Natural killer cell (primary cell): ENCODE data around the gene DNAJC4. TPM values are rescaled to one million over a fixed set of nuclear protein-coding genes. Genes with fewer than 3 reads are reported as not detected.

Source experiments
- ATAC-seq, 3 donors: fragments of 150-1000 bp in 2 of 3; fragments of 200-7000 bp in 1 of 3; cut with Tn5 transposase; 1 replicate in 1 of 3; 2 replicates in 2 of 3; pipeline ENCODE4 v1.10.0; 2021; ENCODE audit warnings: mild to moderate bottlenecking in 2 of 3, moderate library complexity in 2 of 3
- DNase-seq, 2 donors: peaks; one replicate each; pipeline versions ENCODE4 v3.0.0 to v3.0.0-alpha.2; 2013 to 2021; ENCODE audit warnings: mixed read lengths in 1 of 2
- H3K27ac ChIP-seq: one replicate; pipeline ENCODE4 v1.5.1; 2013; ENCODE audit warnings: mild to moderate bottlenecking, low read length
- H3K27me3 ChIP-seq: one replicate; pipeline ENCODE4 v1.6.1; 2013; ENCODE audit warnings: low read length; ENCODE audit not compliant: control insufficient read depth, insufficient read depth
- H3K36me3 ChIP-seq: one replicate; pipeline ENCODE4 v1.6.1; 2013; ENCODE audit warnings: low read length; ENCODE audit not compliant: control insufficient read depth, insufficient read depth
- H3K4me1 ChIP-seq: one replicate; pipeline ENCODE4 v1.6.1; 2013; ENCODE audit warnings: low read length; ENCODE audit not compliant: control insufficient read depth, insufficient read depth
- H3K4me3 ChIP-seq: one replicate; pipeline ENCODE4 v1.5.1; 2013; ENCODE audit warnings: low read length
- H3K9me3 ChIP-seq: one replicate; pipeline ENCODE4 v1.6.1; 2013; ENCODE audit warnings: low read length; ENCODE audit not compliant: control insufficient read depth, insufficient read depth
- H3K27ac Mint-ChIP-seq, 2 donors: one replicate each; pipeline ENCODE4 v1.8.0; 2022; ENCODE audit warnings: mild to moderate bottlenecking in 2 of 2, mixed read lengths in 2 of 2, moderate library complexity in 1 of 2
- H3K27me3 Mint-ChIP-seq, 2 donors: one replicate each; pipeline ENCODE4 v1.8.0; 2022; ENCODE audit warnings: low read depth in 2 of 2, mixed read lengths in 2 of 2
- H3K36me3 Mint-ChIP-seq: one replicate; pipeline ENCODE4 v1.8.0; 2022; ENCODE audit warnings: mixed read lengths
- H3K4me1 Mint-ChIP-seq, 2 donors: one replicate each; pipeline ENCODE4 v1.8.0; 2022; ENCODE audit warnings: mixed read lengths in 2 of 2
- H3K4me3 Mint-ChIP-seq: one replicate; pipeline ENCODE4 v1.8.0; 2022; ENCODE audit warnings: mild to moderate bottlenecking, moderate library complexity, mixed read lengths
- H3K9me3 Mint-ChIP-seq, 2 donors: one replicate each; pipeline ENCODE4 v1.8.0; 2022; ENCODE audit warnings: mixed read lengths in 2 of 2
- WGBS: methylation state at CpG from one replicate; pipeline ENCODE4 v1.1.7; 2013; ENCODE audit warnings: missing lambda C conversion rate; ENCODE audit not compliant: insufficient coverage; 5-methylcytosine and 5-hydroxymethylcytosine counted together
- intact Hi-C: fragments of 100-400 bp; cut with micrococcal nuclease; formaldehyde crosslinking; loops from one replicate; pipeline ENCODE4 v1.14.2; 2022
- total RNA-seq, 4 donors: library from RNA; stranded (reverse); fragments of 120-200 nt in 1 of 4; gene quantifications; one replicate each; pipeline versions ENCODE4 v1.2.3 to v1.2.4, GENCODE V29; 2013 to 2022
- TF ChIP-seq, protein P1 (sequence below): fragments of 200-600 bp; IDR thresholded peaks from one replicate; pipeline ENCODE4 v1.8.0; 2022; ENCODE audit warnings: antibody characterized with exemption

DNAJC4 gene
- total RNA-seq, 3 donors from 2014 or later (not counting 1 experiment from before 2014, with no cell fraction given), result 45.0 to 47.0 (median 46.6) TPM

DNA sequence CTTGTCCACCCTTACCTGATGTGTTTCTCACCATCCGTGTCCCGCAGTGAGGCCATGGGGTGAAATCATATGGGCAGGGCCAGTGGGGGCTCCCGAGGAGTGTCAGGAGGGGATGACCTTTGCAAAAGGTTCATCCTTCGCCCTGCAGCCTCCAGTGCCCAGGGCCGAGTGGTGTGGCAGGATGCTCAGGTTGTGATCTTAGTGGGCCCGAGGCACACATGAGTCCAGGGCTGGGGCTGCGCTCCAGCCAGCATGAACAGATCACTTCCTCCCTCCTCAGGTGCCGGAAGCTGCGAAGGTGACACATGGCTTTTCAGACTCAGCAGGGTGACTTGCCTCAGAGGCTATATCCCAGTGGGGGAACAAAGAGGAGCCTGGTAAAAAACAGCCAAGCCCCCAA lies 7.7 kb downstream of the DNAJC4 start:
- Mint-ChIP-seq H3K9me3 (no peaks in the 10 kb centered on the region), H3K27ac (peak overlapping the region; percentile 98 to 99), H3K36me3 (no peaks in the 10 kb centered on the region), H3K4me1 (peaks cover 13 to 44% of the 10 kb centered on the region in 2 donors), H3K4me3 (no peak overlapping the region), H3K27me3 (no peaks in the 10 kb centered on the region)
- Histone ChIP-seq H3K4me1 (peaks cover 66% of the 10 kb centered on the region), H3K4me3 (no peak overlapping the region), H3K36me3 (peaks cover 5% of the 10 kb centered on the region), H3K9me3 (no peaks in the 10 kb centered on the region), H3K27ac (peak overlapping the region; percentile 50), H3K27me3 (no peaks in the 10 kb centered on the region)
- ATAC-seq (no peak), DNase-seq (no peak)
- WGBS, result 85% methylated on average over 9 of the region's 9 CpGs
- intact Hi-C loops, result no loop called here
- TF ChIP-seq, protein P1, sequence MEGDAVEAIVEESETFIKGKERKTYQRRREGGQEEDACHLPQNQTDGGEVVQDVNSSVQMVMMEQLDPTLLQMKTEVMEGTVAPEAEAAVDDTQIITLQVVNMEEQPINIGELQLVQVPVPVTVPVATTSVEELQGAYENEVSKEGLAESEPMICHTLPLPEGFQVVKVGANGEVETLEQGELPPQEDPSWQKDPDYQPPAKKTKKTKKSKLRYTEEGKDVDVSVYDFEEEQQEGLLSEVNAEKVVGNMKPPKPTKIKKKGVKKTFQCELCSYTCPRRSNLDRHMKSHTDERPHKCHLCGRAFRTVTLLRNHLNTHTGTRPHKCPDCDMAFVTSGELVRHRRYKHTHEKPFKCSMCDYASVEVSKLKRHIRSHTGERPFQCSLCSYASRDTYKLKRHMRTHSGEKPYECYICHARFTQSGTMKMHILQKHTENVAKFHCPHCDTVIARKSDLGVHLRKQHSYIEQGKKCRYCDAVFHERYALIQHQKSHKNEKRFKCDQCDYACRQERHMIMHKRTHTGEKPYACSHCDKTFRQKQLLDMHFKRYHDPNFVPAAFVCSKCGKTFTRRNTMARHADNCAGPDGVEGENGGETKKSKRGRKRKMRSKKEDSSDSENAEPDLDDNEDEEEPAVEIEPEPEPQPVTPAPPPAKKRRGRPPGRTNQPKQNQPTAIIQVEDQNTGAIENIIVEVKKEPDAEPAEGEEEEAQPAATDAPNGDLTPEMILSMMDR, result no peak

DNA sequence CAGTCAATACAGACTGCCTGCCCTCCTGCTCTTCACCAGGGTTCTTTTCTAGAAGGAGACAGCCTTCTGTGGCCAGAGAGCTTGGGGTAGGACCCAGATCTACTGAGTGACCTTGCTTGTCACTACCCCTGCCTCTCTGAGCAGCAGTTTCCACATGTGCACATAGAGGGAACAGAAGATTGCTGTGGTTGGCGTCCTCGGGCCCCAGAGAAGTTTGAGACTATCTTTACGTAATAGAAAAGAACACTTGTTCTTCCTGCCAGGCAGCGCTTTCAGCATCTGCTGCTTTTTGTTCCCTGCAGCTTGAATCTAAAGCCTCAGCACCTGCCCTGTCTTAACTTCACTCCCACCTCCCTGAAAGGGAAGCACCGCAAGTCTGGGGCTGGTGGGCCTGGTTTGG lies 8.7 kb downstream of the DNAJC4 start:
- H3K4me1 Mint-ChIP-seq, result peaks cover 13 to 47% of the 10 kb centered on the region in 2 donors
- TF ChIP-seq, protein P1, result no peak
- no peak for ATAC-seq
- intact Hi-C loops, result no loop called here
- Histone ChIP-seq H3K4me1 (peaks cover 64% of the 10 kb centered on the region), H3K9me3 (no peaks in the 10 kb centered on the region), H3K36me3 (peaks cover 12% of the 10 kb centered on the region), H3K27ac (peak overlapping the region; percentile 47), H3K4me3 (no peak overlapping the region), H3K27me3 (no peaks in the 10 kb centered on the region)
- peak overlapping the region; percentile 98 to 99 for H3K27ac Mint-ChIP-seq
- no peaks in the 10 kb centered on the region for H3K9me3 Mint-ChIP-seq
- no peak overlapping the region for H3K4me3 Mint-ChIP-seq
- no peaks in the 10 kb centered on the region for H3K36me3 Mint-ChIP-seq
- 70% methylated on average over 5 of the region's 5 CpGs for WGBS
- no peaks in the 10 kb centered on the region for H3K27me3 Mint-ChIP-seq
- DNase-seq, result no peak

DNA sequence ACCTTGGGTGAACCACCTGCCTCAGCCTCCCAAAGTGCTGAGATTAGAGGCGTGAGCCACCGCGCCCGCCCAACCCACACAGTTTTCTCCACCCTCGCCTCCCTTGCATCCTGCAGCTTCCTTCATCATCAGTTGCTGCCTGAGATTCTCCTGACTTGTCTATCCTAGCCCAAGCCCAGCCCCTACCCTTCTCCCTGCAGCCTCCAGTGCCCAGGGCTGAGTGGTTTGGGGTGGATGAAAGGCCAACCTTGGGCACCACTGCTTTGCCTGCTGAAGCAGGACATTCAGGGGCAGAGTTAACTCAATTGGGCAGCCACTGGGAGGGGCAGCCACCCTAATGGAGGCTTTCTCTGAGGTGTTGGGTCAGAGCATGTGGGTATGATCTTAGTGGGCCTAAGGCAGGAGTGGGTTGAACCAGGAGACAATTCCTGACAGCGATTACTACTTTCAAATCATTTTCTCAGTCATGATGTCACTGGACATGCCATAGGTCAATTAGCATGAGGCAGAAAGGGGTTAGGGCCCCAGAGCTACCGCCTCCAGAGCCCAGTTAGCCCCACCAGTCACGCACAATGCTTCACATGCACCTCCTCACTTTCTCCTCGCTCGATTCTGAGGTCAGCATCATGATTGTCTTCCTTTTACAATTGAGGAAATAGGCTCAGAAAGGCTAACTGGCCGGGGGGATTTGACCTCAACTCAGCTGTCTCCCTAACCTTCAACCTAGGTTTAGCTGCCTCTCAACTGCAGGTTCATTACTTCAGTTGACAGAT lies 9.5 kb downstream of the DNAJC4 start:
- peak overlapping the region; percentile 98 for H3K27ac ChIP-seq
- peak overlapping the region; percentile 98 to 99 for H3K27ac Mint-ChIP-seq
- H3K36me3 Mint-ChIP-seq, result no peaks in the 10 kb centered on the region
- intact Hi-C loops, result loop anchor here (2.0 kb wide), 1 partner anchor 29 kb away; no protein-coding TSS in a partner anchor
- no peak for DNase-seq
- no peaks in the 10 kb centered on the region for H3K9me3 Mint-ChIP-seq
- no peaks in the 10 kb centered on the region for H3K27me3 Mint-ChIP-seq
- H3K4me3 ChIP-seq, result peak overlapping the region; percentile 65
- H3K4me3 Mint-ChIP-seq, result peak overlapping the region; percentile 96
- peaks cover 15% of the 10 kb centered on the region for H3K36me3 ChIP-seq
- no peaks in the 10 kb centered on the region for H3K27me3 ChIP-seq
- WGBS, result 60% methylated on average over 11 of the region's 11 CpGs
- TF ChIP-seq, protein P1, result no peak
- peaks cover 66% of the 10 kb centered on the region for H3K4me1 ChIP-seq
- ATAC-seq, result no peak
- H3K9me3 ChIP-seq, result no peaks in the 10 kb centered on the region
- H3K4me1 Mint-ChIP-seq, result peaks cover 13 to 46% of the 10 kb centered on the region in 2 donors
